ENCODE measurements around the gene OOEP.
"Not testable (repeated sequence)": the region's sequence is repeated elsewhere in the genome, so short reads cannot be mapped to it uniquely, and the experiment has no call there.

Gene OOEP

DNA sequence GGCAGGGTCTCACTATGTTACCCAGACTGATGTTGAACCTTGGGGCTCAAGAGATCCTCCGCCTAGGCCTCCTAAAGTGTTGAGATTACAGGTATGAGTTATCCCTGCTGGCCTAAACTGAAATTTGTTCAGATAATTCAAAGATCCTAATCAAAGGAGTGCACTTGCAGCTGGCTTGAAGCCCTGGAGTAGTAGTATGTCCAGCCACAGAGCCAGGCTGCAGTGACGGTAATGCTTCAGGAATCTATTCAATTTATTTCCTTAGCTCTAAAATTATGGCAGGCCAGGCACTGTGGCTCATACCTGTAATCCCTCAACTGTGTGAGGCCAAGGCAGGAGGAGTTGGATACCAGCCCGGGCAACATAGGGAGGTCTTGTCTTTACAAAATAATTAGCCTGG is 23.6 kb upstream of the OOEP start:
- DNase-seq (ENCODE audit: low read depth), result no peak
- TF ChIP-seq, protein P1, sequence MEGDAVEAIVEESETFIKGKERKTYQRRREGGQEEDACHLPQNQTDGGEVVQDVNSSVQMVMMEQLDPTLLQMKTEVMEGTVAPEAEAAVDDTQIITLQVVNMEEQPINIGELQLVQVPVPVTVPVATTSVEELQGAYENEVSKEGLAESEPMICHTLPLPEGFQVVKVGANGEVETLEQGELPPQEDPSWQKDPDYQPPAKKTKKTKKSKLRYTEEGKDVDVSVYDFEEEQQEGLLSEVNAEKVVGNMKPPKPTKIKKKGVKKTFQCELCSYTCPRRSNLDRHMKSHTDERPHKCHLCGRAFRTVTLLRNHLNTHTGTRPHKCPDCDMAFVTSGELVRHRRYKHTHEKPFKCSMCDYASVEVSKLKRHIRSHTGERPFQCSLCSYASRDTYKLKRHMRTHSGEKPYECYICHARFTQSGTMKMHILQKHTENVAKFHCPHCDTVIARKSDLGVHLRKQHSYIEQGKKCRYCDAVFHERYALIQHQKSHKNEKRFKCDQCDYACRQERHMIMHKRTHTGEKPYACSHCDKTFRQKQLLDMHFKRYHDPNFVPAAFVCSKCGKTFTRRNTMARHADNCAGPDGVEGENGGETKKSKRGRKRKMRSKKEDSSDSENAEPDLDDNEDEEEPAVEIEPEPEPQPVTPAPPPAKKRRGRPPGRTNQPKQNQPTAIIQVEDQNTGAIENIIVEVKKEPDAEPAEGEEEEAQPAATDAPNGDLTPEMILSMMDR (conservative IDR thresholded peaks at IDR 0.05; ENCODE audit: low read length), result no peak
- H3K4me3 ChIP-seq (ENCODE audit: low read length), result no peak overlapping the region

GRCh38 chr6:73392188-73392587 is 22.5 kb upstream of the OOEP start:
- not testable (repeated sequence) for H3K4me3 ChIP-seq (ENCODE audit: low read length); DNase-seq (ENCODE audit: low read depth)

DNA sequence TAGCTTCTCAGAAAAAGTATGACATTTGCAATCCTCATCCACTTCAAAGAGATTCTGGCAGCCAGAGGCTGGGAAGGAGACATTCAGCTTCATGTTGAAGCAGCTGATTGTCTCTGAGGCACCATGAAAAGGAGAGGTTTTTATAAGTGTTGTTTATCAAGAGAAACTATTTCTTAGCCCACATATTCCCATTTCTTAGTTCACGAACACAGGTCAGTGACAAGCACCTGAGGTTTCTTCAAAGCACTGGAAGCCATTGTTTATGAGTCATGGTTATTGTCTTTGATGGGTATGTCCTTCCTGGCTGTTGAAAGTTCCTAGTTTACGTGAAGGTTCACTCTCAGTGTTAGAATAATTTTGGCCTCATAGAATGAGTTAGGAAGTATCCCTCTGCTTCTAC is 22.0 kb upstream of the OOEP start:
- no peak for DNase-seq (ENCODE audit: low read depth)

GRCh38 chr6:73389854-73390253 is 20.2 kb upstream of the OOEP start:
- H3K4me3 ChIP-seq (ENCODE audit: low read length), result no peak overlapping the region
- TF ChIP-seq, protein P1 (conservative IDR thresholded peaks at IDR 0.05; ENCODE audit: low read length), result no peak
- DNase-seq (ENCODE audit: low read depth), result no peak

More for the DNA sequence above, 22.0 kb upstream of the OOEP start:
- TF ChIP-seq, protein P1 (conservative IDR thresholded peaks at IDR 0.05; ENCODE audit: low read length), result no peak
- H3K4me3 ChIP-seq (ENCODE audit: low read length), result no peak overlapping the region

GRCh38 chr6:73388800-73389512 is 19.3 kb upstream of the OOEP start:
- DNase-seq (ENCODE audit: low read depth), result peak; percentile 42
- H3K4me3 ChIP-seq (ENCODE audit: low read length), result peak overlapping the region; percentile 69
- TF ChIP-seq, protein P1 (conservative IDR thresholded peaks at IDR 0.05; ENCODE audit: low read length), result peak; percentile 76

DNA sequence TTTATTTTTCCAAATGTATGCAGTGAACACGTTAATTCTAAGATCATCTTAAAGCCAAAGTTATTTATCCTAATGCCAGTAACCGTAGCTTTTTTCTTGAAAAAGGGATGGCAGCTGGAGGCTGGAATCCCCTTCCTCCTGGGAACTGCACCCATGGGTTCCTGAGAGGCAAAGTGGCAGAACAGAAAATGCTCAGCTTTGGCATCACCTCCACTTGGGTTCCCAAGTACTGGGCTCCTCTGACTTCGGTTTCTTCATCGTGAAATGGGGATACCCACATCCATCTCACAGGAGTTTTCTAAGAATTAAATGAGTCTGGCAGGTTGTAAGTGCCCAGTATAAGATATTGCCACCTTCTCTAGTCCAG is 18.7 kb upstream of the OOEP start:
- peak overlapping the region; percentile 69 for H3K4me3 ChIP-seq (ENCODE audit: low read length)
- TF ChIP-seq, protein P1 (conservative IDR thresholded peaks at IDR 0.05; ENCODE audit: low read length), result no peak
- DNase-seq (ENCODE audit: low read depth), result no peak

DNA sequence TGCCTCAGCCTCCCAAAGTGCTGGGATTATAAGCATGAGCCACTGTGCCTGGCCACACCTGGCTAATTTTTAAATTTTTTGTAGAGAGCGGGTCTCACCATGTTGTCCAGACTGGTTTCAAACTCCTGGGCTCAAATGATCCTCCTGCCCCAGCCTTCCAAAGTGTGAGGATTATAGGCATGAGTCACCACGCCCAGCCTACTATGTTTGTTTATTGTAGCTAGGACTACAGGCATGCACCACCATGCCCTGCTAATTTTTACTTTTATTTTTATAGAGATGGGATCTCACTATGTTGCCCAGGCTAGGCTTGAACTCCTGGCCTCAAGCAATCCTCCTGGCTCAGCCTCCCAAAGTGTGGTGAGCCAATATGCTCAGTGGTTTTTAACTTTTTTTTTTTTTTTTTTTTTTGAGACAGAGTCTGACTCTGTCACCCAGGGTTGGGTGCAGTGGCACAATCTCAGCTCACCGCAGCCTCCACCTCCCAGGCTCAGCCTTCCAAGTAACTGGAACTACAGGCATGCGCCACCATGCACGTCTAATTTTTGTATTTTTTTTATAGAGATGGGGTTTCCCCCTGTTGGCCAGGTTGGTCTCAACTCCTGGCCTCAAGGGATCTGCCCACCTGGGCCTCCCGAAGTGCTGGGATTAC is 12.9 kb upstream of the OOEP start:
- no peak overlapping the region for H3K4me3 ChIP-seq (ENCODE audit: low read length)
- DNase-seq (ENCODE audit: low read depth), result no peak
- TF ChIP-seq, protein P1 (conservative IDR thresholded peaks at IDR 0.05; ENCODE audit: low read length), result no peak

DNA sequence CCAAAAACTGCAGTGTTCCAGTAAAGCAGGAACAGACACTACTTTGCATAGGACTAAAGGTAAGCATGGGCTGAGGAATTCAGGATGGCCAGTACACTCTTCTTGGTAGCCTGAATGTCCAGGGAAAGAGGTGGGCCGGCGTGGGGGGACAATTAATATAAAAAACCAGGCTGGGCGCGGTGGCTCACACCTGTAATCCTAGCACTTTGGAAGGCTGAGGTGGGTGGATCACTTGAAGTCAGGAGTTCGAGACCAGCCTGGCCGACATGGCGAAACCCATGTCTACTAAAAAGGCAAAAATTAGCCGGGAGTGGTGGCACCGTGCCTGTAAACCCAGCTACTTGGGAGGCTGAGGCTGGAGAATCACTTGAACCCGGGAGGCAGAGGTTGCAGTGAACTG is 11.8 kb upstream of the OOEP start:
- not testable (repeated sequence) for H3K4me3 ChIP-seq (ENCODE audit: low read length); DNase-seq (ENCODE audit: low read depth)
